Muscle layer of colon (tissue), 2 donors: ENCODE data around the gene MAST2.

Experiments
- H3K27ac ChIP-seq: one replicate; pipeline ENCODE4 v1.7.0; 2013; ENCODE audit warnings: low read depth, mild to moderate bottlenecking, low read length, moderate library complexity
- H3K27me3 ChIP-seq, 2 donors: one replicate each; pipeline ENCODE4 v1.7.0; 2013; ENCODE audit warnings: low read length in 2 of 2, mild to moderate bottlenecking in 2 of 2; ENCODE audit not compliant: insufficient read depth in 2 of 2, control insufficient read depth in 1 of 2
- H3K36me3 ChIP-seq: one replicate; pipeline ENCODE4 v1.7.0; 2013; ENCODE audit warnings: mild to moderate bottlenecking, low read length; ENCODE audit not compliant: insufficient read depth
- H3K4me1 ChIP-seq: one replicate; pipeline ENCODE4 v1.7.0; 2013; ENCODE audit warnings: mild to moderate bottlenecking, low read length; ENCODE audit not compliant: insufficient read depth
- H3K4me3 ChIP-seq, 2 donors: one replicate each; pipeline ENCODE4 v1.7.0; 2013; ENCODE audit warnings: low read length in 2 of 2, low read depth in 1 of 2, mild to moderate bottlenecking in 1 of 2, moderate library complexity in 1 of 2
- H3K9ac ChIP-seq: one replicate; pipeline ENCODE4 v1.7.0; 2013; ENCODE audit warnings: low read length
- H3K9me3 ChIP-seq: one replicate; pipeline ENCODE4 v1.7.0; 2013; ENCODE audit warnings: mild to moderate bottlenecking, low read length
- donor health status: abdominal sarcoma.
- donor health status: Adenocarcinoma of cecum.

Gene MAST2

GRCh38 chr1:46062651-46063319, 259.4 kb downstream of the MAST2 start:
- H3K4me3 ChIP-seq = no peak overlapping the region
- H3K27ac ChIP-seq = no peak overlapping the region

GRCh38 chr1:46064708-46065107, 261.3 kb downstream of the MAST2 start:
- Histone ChIP-seq H3K36me3 (no peaks in the 10 kb centered on the region), H3K27me3 (no peaks in the 10 kb centered on the region), H3K9ac (no peak overlapping the region), H3K4me1 (no peaks in the 10 kb centered on the region), H3K9me3 (no peaks in the 10 kb centered on the region), H3K27ac (no peak overlapping the region), H3K4me3 (no peak overlapping the region)

More at GRCh38 chr1:46062651-46063319, 259.4 kb downstream of the MAST2 start:
- Histone ChIP-seq H3K4me1 (no peaks in the 10 kb centered on the region), H3K9me3 (no peaks in the 10 kb centered on the region), H3K27me3 (no peaks in the 10 kb centered on the region), H3K36me3 (no peaks in the 10 kb centered on the region), H3K9ac (no peak overlapping the region)

- Histone ChIP-seq H3K27me3 (no peaks in the 10 kb centered on the region), H3K4me1 (no peaks in the 10 kb centered on the region), H3K36me3 (no peaks in the 10 kb centered on the region), H3K9ac (no peak overlapping the region), H3K9me3 (no peaks in the 10 kb centered on the region), H3K4me3 (no peak overlapping the region), H3K27ac (no peak overlapping the region)
Observed at GRCh38 chr1:46065405-46065804, 262.0 kb downstream of the MAST2 start.

- no peak overlapping the region for H3K9ac ChIP-seq
- no peaks in the 10 kb centered on the region for H3K9me3 ChIP-seq
- no peak overlapping the region for H3K4me3 ChIP-seq
- H3K27ac ChIP-seq = no peak overlapping the region
- H3K36me3 ChIP-seq = no peaks in the 10 kb centered on the region
- no peaks in the 10 kb centered on the region for H3K4me1 ChIP-seq
- H3K27me3 ChIP-seq = no peaks in the 10 kb centered on the region
Observed at GRCh38 chr1:46067652-46068051, 264.2 kb downstream of the MAST2 start.

- H3K4me1 ChIP-seq = no peaks in the 10 kb centered on the region
- no peak overlapping the region for H3K9ac ChIP-seq
- H3K4me3 ChIP-seq = no peak overlapping the region
- no peaks in the 10 kb centered on the region for H3K36me3 ChIP-seq
- no peaks in the 10 kb centered on the region for H3K27me3 ChIP-seq
- H3K9me3 ChIP-seq = no peaks in the 10 kb centered on the region
- H3K27ac ChIP-seq = no peak overlapping the region
Observed at GRCh38 chr1:46068525-46068924, 265.1 kb downstream of the MAST2 start.

- H3K27me3 ChIP-seq = no peaks in the 10 kb centered on the region
- no peaks in the 10 kb centered on the region for H3K9me3 ChIP-seq
- H3K27ac ChIP-seq = no peak overlapping the region
- no peak overlapping the region for H3K4me3 ChIP-seq
- H3K9ac ChIP-seq = no peak overlapping the region
- H3K36me3 ChIP-seq = no peaks in the 10 kb centered on the region
- no peaks in the 10 kb centered on the region for H3K4me1 ChIP-seq
Observed at GRCh38 chr1:46070164-46070814, 266.9 kb downstream of the MAST2 start.

GRCh38 chr1:46072975-46073374, 269.6 kb downstream of the MAST2 start:
- no peaks in the 10 kb centered on the region for H3K9me3 ChIP-seq
- no peak overlapping the region for H3K9ac ChIP-seq
- H3K4me1 ChIP-seq = no peaks in the 10 kb centered on the region
- no peak overlapping the region for H3K27ac ChIP-seq
- no peaks in the 10 kb centered on the region for H3K27me3 ChIP-seq
- no peak overlapping the region for H3K4me3 ChIP-seq
- no peaks in the 10 kb centered on the region for H3K36me3 ChIP-seq

GRCh38 chr1:46076343-46076742, 272.9 kb downstream of the MAST2 start:
- H3K27me3 ChIP-seq = no peaks in the 10 kb centered on the region
- H3K27ac ChIP-seq = no peak overlapping the region
- no peak overlapping the region for H3K9ac ChIP-seq
- no peaks in the 10 kb centered on the region for H3K9me3 ChIP-seq
- no peaks in the 10 kb centered on the region for H3K36me3 ChIP-seq
- no peaks in the 10 kb centered on the region for H3K4me1 ChIP-seq
- H3K4me3 ChIP-seq = no peak overlapping the region

- H3K27ac ChIP-seq = no peak overlapping the region
- H3K9me3 ChIP-seq = no peaks in the 10 kb centered on the region
- no peak overlapping the region for H3K4me3 ChIP-seq
- no peaks in the 10 kb centered on the region for H3K4me1 ChIP-seq
- H3K9ac ChIP-seq = no peak overlapping the region
- no peaks in the 10 kb centered on the region for H3K27me3 ChIP-seq
- no peaks in the 10 kb centered on the region for H3K36me3 ChIP-seq
Observed at GRCh38 chr1:46077644-46078043, 274.2 kb downstream of the MAST2 start.

GRCh38 chr1:46080257-46080656, 276.8 kb downstream of the MAST2 start:
- Histone ChIP-seq H3K27ac (no peak overlapping the region), H3K9me3 (no peaks in the 10 kb centered on the region), H3K27me3 (no peaks in the 10 kb centered on the region), H3K4me3 (no peak overlapping the region), H3K36me3 (no peaks in the 10 kb centered on the region), H3K9ac (no peak overlapping the region), H3K4me1 (no peaks in the 10 kb centered on the region)

GRCh38 chr1:46081206-46081605, 277.8 kb downstream of the MAST2 start:
- H3K27me3 ChIP-seq = no peaks in the 10 kb centered on the region
- H3K36me3 ChIP-seq = no peaks in the 10 kb centered on the region
- no peaks in the 10 kb centered on the region for H3K9me3 ChIP-seq
- H3K4me1 ChIP-seq = no peaks in the 10 kb centered on the region
- H3K27ac ChIP-seq = no peak overlapping the region
- H3K9ac ChIP-seq = no peak overlapping the region
- no peak overlapping the region for H3K4me3 ChIP-seq

GRCh38 chr1:46081619-46082018, 278.2 kb downstream of the MAST2 start:
- Histone ChIP-seq H3K27me3 (no peaks in the 10 kb centered on the region), H3K4me1 (no peaks in the 10 kb centered on the region), H3K9me3 (no peaks in the 10 kb centered on the region), H3K9ac (no peak overlapping the region), H3K36me3 (no peaks in the 10 kb centered on the region), H3K27ac (no peak overlapping the region), H3K4me3 (no peak overlapping the region)
